GM18951 (cell line): Measurements from ENCODE around the gene ADAT1.

ENCODE experiments used
- POLR2A ChIP-seq: IDR thresholded peaks from 4 replicates; pipeline ENCODE4 v1.6.1; 2011; ENCODE audit warnings: mild to moderate bottlenecking; ENCODE audit not compliant: insufficient read length, insufficient read depth; ENCODE audit errors: extremely low read depth
- in situ Hi-C: fragments of 300-500 bp; cut with MboI; formaldehyde crosslinking; loops from one replicate; pipeline ENCODE4 v1.12.0; 2022; ENCODE audit warnings: low sequenced_read_pairs, mixed read lengths, inconsistent platforms; ENCODE audit not compliant: unreplicated experiment

Gene ADAT1

DNA sequence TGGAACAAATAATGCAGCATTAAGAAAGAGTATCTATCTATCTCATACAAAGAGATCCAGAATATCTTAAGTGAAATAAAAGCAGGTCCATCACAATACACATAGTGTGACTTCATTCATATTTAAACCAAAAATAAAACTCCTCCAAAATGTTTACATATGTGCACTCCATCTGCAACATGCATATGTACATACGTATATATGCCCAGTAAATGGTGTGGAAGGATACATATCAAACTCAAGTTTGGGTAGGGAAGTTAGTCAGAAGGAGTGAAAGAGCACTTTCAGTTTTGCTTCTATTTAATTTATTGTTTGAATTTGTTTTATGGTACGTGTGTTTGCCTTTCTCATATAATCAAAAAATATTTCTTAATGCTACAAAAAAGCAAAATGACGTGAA is 12.0 kb upstream of the ADAT1 start:
- no peak for TF ChIP-seq POLR2A
- in situ Hi-C loops = no loop called here

DNA sequence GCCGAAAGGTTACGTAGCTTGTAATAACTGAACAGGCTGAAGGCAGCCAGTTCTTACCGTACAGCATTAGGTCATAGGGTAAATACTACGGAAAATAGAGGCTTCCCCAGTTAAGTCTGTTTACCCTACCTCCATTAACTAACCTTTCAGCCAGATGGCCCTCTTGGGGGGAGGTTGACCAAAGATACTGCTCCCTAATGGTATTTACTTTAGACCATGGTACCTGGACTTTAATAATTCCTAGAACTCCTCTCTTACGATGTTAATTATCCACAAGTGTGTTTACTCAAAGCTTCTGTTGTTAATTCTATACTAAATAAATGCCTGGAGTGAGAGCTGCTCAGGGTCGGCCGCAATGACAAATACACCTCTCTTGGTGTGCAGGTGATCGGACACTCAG is 9.8 kb upstream of the ADAT1 start:
- in situ Hi-C loops = no loop called here
- TF ChIP-seq POLR2A = no peak

DNA sequence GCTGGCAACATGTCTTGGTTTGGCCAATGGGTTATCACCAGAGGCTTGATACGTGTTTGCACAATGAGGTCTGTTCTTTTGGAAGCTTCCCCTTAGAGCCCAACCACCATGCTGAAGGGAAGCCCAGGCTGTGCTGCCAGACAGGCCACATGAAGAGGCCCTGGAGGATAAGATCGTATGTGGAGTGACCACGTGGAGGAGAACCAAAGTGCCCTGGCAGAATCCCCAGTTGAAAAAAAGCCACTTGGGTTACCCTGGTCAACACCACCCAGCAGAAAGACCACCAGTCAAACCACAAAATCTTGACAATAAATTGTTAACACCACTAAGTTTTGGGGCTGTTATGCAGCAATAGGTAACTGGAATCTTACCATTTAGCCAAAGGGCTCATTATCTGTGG is 7.0 kb upstream of the ADAT1 start:
- TF ChIP-seq POLR2A = no peak
- in situ Hi-C loops = no loop called here

DNA sequence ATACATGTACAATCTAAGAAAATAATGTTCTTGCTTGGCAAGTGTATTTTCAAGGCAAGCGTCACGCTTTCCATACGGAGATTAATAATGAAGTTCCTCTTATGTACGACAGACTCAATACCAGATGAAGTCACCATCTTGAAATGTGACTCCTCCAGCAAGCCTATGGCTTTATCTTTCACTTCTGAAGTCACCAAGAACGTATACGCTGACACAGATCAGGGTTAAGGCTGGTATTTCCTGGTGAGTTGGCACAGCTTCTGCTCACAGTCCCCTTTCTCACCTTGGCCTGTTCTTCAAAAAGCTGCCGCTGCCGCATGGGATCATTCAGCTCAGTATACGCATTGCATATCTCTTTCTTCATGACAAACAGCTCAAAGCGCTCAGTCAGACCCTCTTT is 6.1 kb upstream of the ADAT1 start:
- TF ChIP-seq POLR2A = no peak
- in situ Hi-C loops = no loop called here

DNA sequence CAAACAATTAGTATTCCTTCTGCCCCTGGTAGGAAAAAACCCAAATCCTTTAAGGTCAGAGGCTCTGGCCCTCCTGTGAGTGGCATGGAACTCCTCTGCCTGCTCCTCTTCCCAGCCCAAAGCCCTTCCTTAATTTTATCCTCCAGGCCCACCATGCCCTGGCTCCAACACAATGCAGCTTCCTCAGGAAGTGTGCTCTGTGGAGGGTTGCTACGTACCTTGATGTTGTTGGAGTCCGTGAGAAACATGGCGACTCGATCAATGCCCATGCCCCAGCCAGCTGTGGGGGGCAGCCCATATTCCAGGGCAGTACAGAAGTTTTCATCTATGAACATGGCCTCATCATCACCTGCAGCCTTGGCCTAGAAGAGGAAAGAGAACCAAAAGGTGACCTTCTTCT is 5.3 kb upstream of the ADAT1 start:
- in situ Hi-C loops = no loop called here
- TF ChIP-seq POLR2A = no peak

DNA sequence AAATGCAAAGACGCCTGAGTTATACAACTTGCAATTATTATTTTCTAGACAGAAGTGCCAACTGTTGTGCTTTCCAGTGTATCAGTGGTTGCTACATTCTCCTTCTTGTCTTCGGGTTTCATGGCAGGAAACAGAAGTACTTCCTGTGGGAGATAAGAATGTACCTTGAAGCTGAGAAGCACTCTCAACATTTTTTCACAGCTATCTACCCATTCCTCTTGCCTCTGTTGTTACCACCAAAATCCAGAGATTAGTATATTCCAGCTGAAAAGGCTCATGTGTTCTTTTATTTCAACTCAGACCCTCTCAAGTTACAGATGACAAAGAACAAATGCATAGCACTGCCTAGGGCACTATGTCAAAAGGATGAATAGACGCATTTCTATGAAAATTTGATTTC is 4.8 kb upstream of the ADAT1 start:
- in situ Hi-C loops = no loop called here
- no peak for TF ChIP-seq POLR2A

DNA sequence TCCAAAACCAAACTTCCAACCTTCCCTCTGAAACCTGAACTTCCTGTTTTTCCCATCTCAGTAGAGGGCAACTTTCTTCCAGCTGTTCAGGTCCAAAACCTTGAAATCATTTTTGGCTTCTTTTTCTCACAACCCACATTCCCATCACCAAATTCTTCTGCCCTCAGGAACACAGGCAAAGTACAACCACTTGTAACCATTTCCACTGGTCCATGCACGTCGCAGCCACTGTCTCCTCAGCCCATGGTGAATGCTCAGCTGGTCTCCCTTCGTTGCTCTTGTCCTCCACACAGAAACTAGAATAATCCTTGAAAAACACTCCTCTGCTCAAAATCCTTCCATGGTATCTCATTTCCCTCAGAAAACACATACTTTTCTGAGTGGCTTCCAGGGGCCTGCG is 3.7 kb upstream of the ADAT1 start:
- in situ Hi-C loops = no loop called here
- TF ChIP-seq POLR2A = no peak

DNA sequence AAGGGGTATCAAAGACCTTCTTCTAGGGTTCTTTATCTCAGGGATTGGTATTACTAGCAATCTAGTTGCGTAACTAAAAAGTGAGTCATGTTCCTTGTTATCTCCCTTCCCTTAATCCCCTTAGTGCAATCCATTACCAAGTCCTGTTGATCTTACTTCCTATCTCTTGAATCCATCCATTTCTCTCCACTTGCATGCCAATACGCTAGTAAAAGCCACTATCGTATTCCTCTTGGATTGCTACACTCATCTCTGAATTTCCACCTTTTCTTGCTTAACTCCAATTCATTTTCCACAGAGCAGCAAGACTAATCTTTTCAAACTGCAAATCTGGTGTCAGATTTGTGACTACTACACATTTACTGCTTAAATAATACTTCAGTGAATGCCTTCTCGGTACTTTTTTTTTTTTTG is 1.8 kb upstream of the ADAT1 start:
- no peak for TF ChIP-seq POLR2A
- in situ Hi-C loops = no loop called here

DNA sequence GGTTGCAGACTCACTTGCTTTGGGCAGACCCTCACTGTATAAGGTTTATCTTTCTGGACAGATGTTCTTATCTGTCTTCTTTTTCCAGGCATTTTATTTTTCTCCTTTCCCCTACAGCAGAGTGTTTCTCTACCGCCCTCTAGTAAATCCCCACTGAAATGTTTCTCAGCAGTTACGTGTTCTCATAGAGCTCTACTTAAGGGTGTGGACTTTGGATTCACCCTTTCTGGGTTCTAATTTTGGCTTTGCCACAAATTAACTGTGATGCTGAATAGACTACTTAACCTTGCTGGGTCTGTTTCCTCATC is 2.0 kb downstream of the ADAT1 start:
- no peak for TF ChIP-seq POLR2A
- in situ Hi-C loops = no loop called here

DNA sequence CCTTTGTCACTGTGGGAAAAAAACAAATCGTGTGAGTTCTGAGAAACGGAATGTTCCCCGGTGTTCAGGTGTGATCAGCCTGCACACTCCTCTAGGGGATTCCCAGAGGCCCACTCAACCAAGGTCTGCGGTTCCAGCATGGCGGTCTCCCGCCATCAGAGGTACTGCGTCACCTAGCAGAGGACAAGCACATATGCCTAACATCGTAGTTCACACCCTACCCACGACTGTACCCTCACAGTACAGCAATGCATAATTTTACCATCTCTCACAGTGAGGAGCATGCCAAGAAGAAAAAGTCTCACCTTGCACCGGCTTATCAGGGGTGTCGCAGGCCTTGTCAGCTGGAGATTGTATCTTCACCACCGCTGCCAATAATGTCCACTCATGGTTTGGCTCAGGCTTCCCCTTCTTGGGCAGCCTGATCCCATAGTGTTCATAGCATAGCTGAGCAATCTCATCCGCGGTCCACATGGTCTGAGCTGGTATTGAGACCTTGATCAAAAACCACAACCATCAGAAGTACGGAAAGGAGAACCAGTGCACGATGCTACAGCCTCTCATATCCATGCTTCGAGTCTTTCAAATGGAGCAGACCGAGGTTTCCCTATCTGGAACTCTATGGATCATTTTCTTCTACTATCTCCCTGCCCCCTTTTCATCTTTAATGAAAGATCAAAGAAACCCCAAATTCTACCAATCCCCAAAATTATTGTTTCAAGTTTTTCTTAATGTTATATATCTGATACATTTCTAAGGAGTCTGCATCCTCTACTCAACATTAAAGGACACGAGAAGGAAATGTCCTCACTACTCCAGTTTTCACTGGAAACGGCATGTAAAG is 2.5 kb downstream of the ADAT1 start:
- in situ Hi-C loops = no loop called here
- TF ChIP-seq POLR2A = no peak

DNA sequence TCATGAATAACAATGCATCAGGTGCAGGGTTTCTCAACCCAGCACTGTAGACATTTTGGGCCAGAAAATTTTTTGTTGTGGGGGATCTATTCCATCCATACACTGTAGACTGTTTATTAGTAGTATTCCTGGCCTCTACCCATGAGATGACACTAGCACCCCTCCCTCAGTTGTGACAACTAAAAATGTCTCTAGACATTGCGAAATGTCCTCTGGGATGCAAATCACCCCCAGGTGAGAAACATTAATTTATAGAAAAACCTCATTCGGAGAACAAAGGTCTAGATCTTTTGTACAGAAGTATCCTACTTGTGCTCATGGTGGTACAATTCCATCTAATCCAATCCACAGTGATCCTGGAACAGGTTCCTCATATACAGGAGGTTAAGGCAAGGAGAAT is 4.3 kb downstream of the ADAT1 start:
- in situ Hi-C loops = no loop called here
- TF ChIP-seq POLR2A = no peak

DNA sequence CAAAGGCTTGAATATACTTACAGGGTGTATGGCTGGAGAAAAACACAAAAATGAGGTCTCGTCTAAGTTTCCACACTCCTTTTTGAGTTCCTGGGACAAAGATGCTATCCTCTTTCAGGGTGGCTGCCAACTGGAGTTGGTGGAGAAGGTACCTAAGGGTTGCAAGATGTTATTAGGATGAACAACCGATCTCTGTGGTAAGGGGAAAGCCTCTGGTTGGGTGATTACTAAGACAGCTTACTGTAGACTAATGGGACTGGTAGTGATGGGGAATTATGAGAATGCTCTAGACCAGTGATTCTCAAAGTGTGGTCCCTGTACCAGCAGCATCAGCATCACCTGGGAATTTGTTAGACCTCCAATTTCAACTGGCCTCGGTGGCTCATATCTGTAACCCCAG is 6.0 kb downstream of the ADAT1 start:
- TF ChIP-seq POLR2A = no peak
- in situ Hi-C loops = no loop called here

DNA sequence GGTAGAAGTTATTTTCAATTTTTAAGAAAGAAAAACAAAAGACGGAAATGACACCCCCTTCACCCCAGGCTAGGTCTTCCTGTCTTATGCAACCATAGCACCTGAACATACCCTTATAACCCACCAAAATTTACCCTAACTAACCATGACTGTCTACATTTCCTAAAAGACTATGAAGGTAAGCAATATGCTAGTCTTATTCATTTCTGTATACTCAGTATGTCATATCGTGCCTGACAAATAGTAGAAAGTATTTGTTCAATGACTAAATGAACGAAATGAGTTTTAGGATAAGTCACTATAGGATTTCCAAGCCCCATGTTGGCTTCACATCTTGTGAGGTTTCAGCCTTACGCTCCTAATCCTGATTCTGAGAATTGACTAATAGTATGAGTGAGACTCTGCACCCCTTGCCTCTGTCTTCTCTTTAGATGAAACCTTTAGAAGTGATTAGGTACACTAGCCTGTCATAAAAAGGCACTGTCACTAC is 6.5 kb downstream of the ADAT1 start:
- in situ Hi-C loops = no loop called here
- TF ChIP-seq POLR2A = no peak

DNA sequence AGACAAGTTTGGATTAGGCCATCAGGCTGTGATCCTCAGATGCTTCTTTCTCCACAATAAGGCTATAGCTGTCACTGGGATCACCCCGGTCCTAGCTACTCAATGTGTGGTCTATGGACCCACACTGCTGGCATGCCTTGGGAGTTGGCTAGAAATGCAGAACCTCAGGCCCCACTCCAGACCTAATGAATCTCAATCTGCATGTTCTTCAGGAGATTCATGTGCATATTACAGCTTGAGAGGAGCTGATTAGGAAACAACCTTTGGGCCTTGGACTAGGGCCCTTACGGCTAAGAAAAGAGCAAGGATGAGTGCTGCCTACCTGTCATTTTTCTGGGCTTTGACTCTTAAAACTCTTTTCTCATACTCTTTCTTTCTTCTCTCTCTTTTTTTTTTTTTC is 7.5 kb downstream of the ADAT1 start:
- TF ChIP-seq POLR2A = no peak
- in situ Hi-C loops = no loop called here
